Heart right ventricle (tissue), 16 donors: ENCODE measurements around the gene TGIF1. TPM values are rescaled to one million over a fixed set of nuclear protein-coding genes. Genes with fewer than 3 reads are reported as not detected.

Experiments
- ATAC-seq, 8 donors: fragments of 200-7000 bp; cut with Tn5 transposase; one replicate each; pipeline ENCODE4 v1.9.1; 2020; ENCODE audit warnings: mild to moderate bottlenecking in 8 of 8, moderate library complexity in 8 of 8, moderate number of reproducible peaks in 1 of 8
- DNase-seq, 2 donors: peaks; one replicate each; pipeline ENCODE4 v3.0.0-alpha.2; 2020
- H3K27ac ChIP-seq, 10 donors: fragments of 200-600 bp; sonication (generic) in 2 of 10; one replicate each; pipeline versions ENCODE4 v1.5.0 to v1.8.0; 2020 to 2022; ENCODE audit warnings: mild to moderate bottlenecking in 3 of 10
- H3K27me3 ChIP-seq, 7 donors: fragments of 200-600 bp; one replicate each; pipeline ENCODE4 v1.8.0; 2021 to 2022; ENCODE audit warnings: mild to moderate bottlenecking in 2 of 7
- H3K36me3 ChIP-seq, 9 donors: fragments of 200-600 bp; sonication (generic) in 1 of 9; one replicate each; pipeline versions ENCODE4 v1.5.0 to v1.8.0; 2020 to 2022; ENCODE audit warnings: mild to moderate bottlenecking in 2 of 9
- H3K4me1 ChIP-seq, 9 donors: fragments of 200-600 bp; sonication (generic) in 1 of 9; one replicate each; pipeline versions ENCODE4 v1.5.0 to v1.8.0; 2020 to 2022; ENCODE audit warnings: mild to moderate bottlenecking in 4 of 9
- H3K4me3 ChIP-seq, 10 donors: fragments of 200-600 bp; sonication (generic) in 2 of 10; one replicate each; pipeline versions ENCODE4 v1.5.0 to v1.8.0; 2020 to 2022; ENCODE audit warnings: mild to moderate bottlenecking in 7 of 10, moderate library complexity in 2 of 10
- H3K9me3 ChIP-seq, 11 donors: fragments of 200-600 bp in 10 of 11; sonication (generic) in 2 of 11; one replicate each; pipeline versions ENCODE4 v1.5.0 to v1.8.0; 2013 to 2022; ENCODE audit warnings: mild to moderate bottlenecking in 2 of 11, control low read depth in 1 of 11, moderate library complexity in 1 of 11
- WGBS, 2 donors: extraction: QIAGEN DNeasy Blood & Tissue Kit; methylation state at CpG; one replicate each; pipeline ENCODE4 v1.1.7; 2013; ENCODE audit warnings: inconsistent platforms in 1 of 2; 5-methylcytosine and 5-hydroxymethylcytosine counted together
- intact Hi-C, 10 donors: fragments of 100-400 bp; cut with DNase I; formaldehyde crosslinking; loops; one replicate each; pipeline versions ENCODE4 v1.11.1 to v1.14.2; 2022
- polyA plus RNA-seq, 2 donors: library from polyadenylated mRNA; stranded (reverse); fragments of 200-250 nt; gene quantifications; one replicate each; pipeline ENCODE4 v1.2.3, GENCODE V29; 2013
- total RNA-seq, 10 donors: library from RNA; stranded (reverse); fragmentation: NEBNext Ultra II Directional in 3 of 10; extraction: Animal tissue kit (Norgen Biotek cat#: 25700) in 3 of 10; gene quantifications; one replicate each; pipeline versions ENCODE4 v1.2.1 to v1.2.4, GENCODE V29; 2021 to 2023
- TF ChIP-seq, protein P1 (sequence below), 9 donors: fragments of 200-600 bp; sonication (generic) in 2 of 9; IDR thresholded peaks; one replicate each; pipeline versions ENCODE4 v1.5.0 to v1.8.0; 2021 to 2022; ENCODE audit warnings: antibody characterized with exemption in 9 of 9, mild to moderate bottlenecking in 5 of 9, moderate library complexity in 1 of 9
- donor health status: Arrhythmogenic right ventricular cardiomyopathy.
- donor health status: ischemic (EF 13 %, LVEDD 7.1; RV severe dilation, severe dysfunction).
- donor health status: healthy with polysubstance abuse.
- donor health status: DM: no; HTN: yes; CAD: no.
- donor health status: DM: no; HTN: no; CAD: no.
- donor health status: ischemic (EF 25% LVEDD 6.9; RV normal size, moderate dysfunction).
- donor health status: ischemic (EF 25% LVEDD 5.7; RV mildly dilated, moderate dysfunction).
- donor health status: healthy.
- donor health status: DM: yes; HTN: yes; CAD: no.
- donor health status: Ischemic cardiomyopathy.
- donor health status: ischemic (EF 35%, LVEDD 5.7; RV mildly dilated, moderate dysfunction).
- donor health status: nonischemic (EF 11% LVEDD 7.7; RV severe dilation, severe dysfunction).
- donor health status: DM: yes; HTN: yes; CAD: no.
- donor health status: PGD.
- donor health status: ischemic (EF 29% LVEDD 5.4; RV normal size, mild dysfunction).
- donor health status: nonischemic (EF 23%, LVEDD 6.1; RV moderate dilation, normal function).

TGIF1 gene
- total and polyA plus RNA-seq, 12 donors = 4.9 to 29.0 (median 8.0) TPM

DNA sequence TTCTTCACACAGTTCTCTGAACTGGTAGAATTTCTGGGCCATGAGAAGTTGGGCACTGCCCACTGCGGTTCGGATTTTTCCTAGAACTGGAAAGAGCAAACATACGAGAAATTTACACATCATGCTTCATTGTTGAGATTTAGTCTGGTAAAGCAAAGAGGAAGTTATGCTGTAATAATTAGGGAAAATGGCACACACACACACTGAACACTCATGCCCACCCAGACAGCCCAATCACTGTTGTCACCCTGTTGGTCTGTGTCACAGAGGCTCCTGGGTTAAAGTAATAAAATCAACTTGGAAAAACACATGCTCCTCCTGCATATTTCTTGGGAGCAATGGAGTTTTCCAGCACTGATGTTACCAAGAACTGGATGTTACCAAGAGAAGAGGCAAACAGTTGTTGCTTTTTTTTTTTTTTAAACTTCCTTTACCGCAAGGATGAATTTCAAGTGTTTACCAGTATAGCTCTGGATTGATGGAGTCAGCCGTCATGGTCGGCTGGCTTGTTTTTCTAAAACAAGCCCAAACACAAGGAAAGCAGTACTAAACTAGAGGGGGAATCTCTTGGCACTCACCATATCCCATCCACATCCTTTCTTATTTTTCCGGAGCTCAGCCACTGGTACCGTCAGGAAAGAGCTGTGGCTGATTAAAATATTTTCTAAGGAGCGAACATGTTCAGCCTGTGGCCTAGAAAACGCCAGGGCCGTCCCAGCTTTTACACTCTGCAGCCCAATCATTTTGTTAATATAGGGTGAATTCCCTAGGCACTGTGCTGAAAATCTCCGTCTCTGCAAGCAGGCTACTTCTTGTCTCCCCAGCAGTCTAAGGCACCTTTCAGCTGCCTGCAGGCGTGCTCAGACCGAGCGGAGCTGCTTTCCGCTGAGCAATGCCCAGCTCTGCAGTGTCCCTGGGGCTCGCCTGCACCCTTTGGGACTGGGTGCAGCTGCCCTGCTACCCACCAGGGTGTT, 58.9 kb downstream of the TGIF1 start:
- 61 to 65% methylated on average over 17 of the region's 17 CpGs for WGBS, 2 donors
- no peak overlapping the region for H3K4me3 ChIP-seq
- ATAC-seq = no peak
- H3K9me3 ChIP-seq = no peaks in the 10 kb centered on the region
- TF ChIP-seq, protein P1, sequence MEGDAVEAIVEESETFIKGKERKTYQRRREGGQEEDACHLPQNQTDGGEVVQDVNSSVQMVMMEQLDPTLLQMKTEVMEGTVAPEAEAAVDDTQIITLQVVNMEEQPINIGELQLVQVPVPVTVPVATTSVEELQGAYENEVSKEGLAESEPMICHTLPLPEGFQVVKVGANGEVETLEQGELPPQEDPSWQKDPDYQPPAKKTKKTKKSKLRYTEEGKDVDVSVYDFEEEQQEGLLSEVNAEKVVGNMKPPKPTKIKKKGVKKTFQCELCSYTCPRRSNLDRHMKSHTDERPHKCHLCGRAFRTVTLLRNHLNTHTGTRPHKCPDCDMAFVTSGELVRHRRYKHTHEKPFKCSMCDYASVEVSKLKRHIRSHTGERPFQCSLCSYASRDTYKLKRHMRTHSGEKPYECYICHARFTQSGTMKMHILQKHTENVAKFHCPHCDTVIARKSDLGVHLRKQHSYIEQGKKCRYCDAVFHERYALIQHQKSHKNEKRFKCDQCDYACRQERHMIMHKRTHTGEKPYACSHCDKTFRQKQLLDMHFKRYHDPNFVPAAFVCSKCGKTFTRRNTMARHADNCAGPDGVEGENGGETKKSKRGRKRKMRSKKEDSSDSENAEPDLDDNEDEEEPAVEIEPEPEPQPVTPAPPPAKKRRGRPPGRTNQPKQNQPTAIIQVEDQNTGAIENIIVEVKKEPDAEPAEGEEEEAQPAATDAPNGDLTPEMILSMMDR (IDR thresholded peaks at IDR 0.05) = no peak
- no peak for DNase-seq
- no peaks in the 10 kb centered on the region for H3K27me3 ChIP-seq
- no peaks in the 10 kb centered on the region for H3K36me3 ChIP-seq
- peaks cover 0 to 9% (median 0%) of the 10 kb centered on the region in 9 donors for H3K4me1 ChIP-seq
- H3K27ac ChIP-seq = no peak overlapping the region
- intact Hi-C loops = no loop called here

Other genes starting within 250 kb of the TGIF1 start
- 1,000 to 10,000 TPM in 4 of 10 donors, 100 to 1,000 TPM in 6; 514 to 1,558 (median 939) TPM for gene MYOM1, start 230.2 kb upstream of the TGIF1 start, total RNA-seq
- 100 to 1,000 TPM in 1 of 2 donors, 10 to 100 TPM in 1; 94.4 to 174 TPM for gene MYOM1, start 230.2 kb upstream of the TGIF1 start, polyA plus RNA-seq
- 1,000 to 10,000 TPM in 9 of 10 donors, 100 to 1,000 TPM in 1; 952 to 8,349 (median 4,124) TPM for gene MYL12A, start 202.4 kb upstream of the TGIF1 start, total RNA-seq
- gene MYL12A, start 202.4 kb upstream of the TGIF1 start, polyA plus RNA-seq = 1,000 to 10,000 TPM in 1 of 2 donors, 100 to 1,000 TPM in 1; 708 to 3,345 TPM
- 100 to 1,000 TPM; 153 to 241 (median 190) TPM for gene MYL12B, start 188.0 kb upstream of the TGIF1 start, total RNA-seq
- gene MYL12B, start 188.0 kb upstream of the TGIF1 start, polyA plus RNA-seq = 100 to 1,000 TPM; 292 to 457 TPM